Prostate gland (tissue), 2 donors: Measurements from ENCODE around the gene TRUB1.

Experiments used
- POLR2A ChIP-seq: fragments of 450-650 bp; IDR thresholded peaks from one replicate; pipeline ENCODE4 v1.6.1; 2016; ENCODE audit warnings: antibody characterized with exemption, mild to moderate bottlenecking
- TF ChIP-seq, protein P1 (sequence below), 4 experiments: fragments of 200-600 bp in 2 of 4; fragments of 450-650 bp in 2 of 4; sonication (generic) in 2 of 4; IDR thresholded peaks; 1 replicate in 3 of 4; 2 replicates in 1 of 4; pipeline ENCODE4 v1.5.1; 2016 to 2019; ENCODE audit warnings: antibody characterized with exemption in 4 of 4, mild to moderate bottlenecking in 2 of 4, moderate library complexity in 2 of 4

DNA sequence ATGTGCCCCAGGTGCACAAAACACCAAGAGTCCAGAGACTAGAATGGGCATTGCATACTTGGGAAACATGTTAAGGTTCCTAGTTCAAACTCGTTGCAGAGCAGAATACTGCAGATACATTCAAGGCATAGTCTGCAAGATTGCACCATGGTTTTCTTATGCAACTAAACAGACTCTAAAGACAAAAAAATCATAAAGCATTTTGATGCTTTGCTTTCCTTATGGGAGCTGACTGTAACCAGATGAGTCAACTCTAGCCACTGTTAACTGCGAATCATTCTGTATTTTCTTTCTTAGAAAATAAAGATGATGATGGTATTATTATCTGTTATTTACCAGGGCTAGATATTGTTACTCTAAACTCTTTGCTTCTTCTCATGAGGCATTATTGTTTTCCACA, 19.7 kb downstream of the TRUB1 start:
- TF ChIP-seq, protein P1, sequence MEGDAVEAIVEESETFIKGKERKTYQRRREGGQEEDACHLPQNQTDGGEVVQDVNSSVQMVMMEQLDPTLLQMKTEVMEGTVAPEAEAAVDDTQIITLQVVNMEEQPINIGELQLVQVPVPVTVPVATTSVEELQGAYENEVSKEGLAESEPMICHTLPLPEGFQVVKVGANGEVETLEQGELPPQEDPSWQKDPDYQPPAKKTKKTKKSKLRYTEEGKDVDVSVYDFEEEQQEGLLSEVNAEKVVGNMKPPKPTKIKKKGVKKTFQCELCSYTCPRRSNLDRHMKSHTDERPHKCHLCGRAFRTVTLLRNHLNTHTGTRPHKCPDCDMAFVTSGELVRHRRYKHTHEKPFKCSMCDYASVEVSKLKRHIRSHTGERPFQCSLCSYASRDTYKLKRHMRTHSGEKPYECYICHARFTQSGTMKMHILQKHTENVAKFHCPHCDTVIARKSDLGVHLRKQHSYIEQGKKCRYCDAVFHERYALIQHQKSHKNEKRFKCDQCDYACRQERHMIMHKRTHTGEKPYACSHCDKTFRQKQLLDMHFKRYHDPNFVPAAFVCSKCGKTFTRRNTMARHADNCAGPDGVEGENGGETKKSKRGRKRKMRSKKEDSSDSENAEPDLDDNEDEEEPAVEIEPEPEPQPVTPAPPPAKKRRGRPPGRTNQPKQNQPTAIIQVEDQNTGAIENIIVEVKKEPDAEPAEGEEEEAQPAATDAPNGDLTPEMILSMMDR (IDR thresholded peaks at IDR 0.05), result no peak
- TF ChIP-seq POLR2A, result no peak
